Mesodermal cell (in vitro differentiated cells): ENCODE measurements around the gene APOE.

Experiments used
- H3K27ac ChIP-seq: 2 replicates; pipeline ENCODE4 v1.7.0; 2013; ENCODE audit warnings: mild to moderate bottlenecking, low read depth, low read length, moderate library complexity; ENCODE audit not compliant: severe bottlenecking
- H3K36me3 ChIP-seq: 2 replicates; pipeline ENCODE4 v1.7.1; 2013; ENCODE audit warnings: mild to moderate bottlenecking, low read length, moderate library complexity; ENCODE audit not compliant: control insufficient read depth, insufficient read depth
- H3K4me1 ChIP-seq: one replicate; pipeline ENCODE4 v1.7.1; 2013; ENCODE audit warnings: mild to moderate bottlenecking, low read length; ENCODE audit not compliant: insufficient read depth, control insufficient read depth, poor library complexity, severe bottlenecking
- H3K4me3 ChIP-seq: 2 replicates; pipeline ENCODE4 v1.7.0; 2013; ENCODE audit warnings: low read length, control low read depth, mild to moderate bottlenecking; ENCODE audit not compliant: insufficient read depth, poor library complexity, severe bottlenecking; ENCODE audit errors: extremely low read depth
- H3K9me3 ChIP-seq: 2 replicates; pipeline ENCODE4 v1.7.1; 2013; ENCODE audit warnings: mild to moderate bottlenecking, low read length, moderate library complexity; ENCODE audit not compliant: control insufficient read depth
- WGBS, 2 experiments: methylation state at CpG; one replicate each; pipeline ENCODE4 v1.1.5; 2013; ENCODE audit warnings: missing lambda C conversion rate in 2 of 2; ENCODE audit not compliant: insufficient coverage in 2 of 2; 5-methylcytosine and 5-hydroxymethylcytosine counted together

APOE gene

DNA sequence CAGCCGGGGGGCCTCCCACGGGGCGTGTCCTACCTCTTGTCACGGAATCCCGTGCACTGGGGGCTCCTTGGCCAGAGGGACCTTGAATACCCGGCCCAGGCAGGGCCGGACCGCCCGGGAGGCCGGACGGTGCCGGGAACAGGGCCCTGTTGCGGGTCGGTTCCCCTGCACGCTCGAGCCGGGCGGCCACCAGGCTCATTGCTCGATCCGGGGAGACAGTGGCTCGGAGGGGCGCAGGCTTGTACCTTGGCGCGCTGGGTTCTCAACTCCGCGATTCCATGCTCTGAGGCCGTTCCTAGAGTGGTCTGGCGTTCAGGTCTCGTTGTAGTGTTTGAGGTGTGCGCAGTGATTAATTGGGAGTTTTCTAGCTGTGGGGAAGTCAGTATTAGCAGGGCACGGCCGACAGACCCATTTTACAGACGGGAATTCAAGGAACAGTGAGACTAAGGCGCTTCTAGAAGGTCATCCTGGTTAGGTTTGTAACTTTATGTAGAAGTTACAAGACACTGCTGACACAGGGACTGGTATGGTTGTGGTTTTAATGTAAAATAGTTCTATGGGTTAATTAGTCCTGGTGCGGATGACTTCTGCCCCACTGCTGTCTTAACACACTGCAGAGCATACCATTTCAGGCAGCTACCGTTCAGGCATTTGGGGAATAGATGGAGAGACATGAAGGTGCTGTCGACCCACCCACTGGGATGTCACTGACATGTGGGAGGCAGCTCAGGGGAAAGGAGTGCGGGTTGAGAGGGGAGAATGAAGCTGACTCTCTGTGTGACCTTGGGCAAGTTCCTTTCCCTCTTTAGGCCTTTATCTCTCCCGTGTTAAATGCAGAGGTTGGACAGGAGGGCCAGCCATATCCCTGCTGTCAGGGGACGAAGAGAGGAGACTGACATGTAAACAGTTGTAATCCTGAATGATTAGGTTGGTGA lies 50.2 kb downstream of the APOE start:
- Histone ChIP-seq H3K4me3 (peak overlapping the region; percentile 97), H3K9me3 (no peaks in the 10 kb centered on the region), H3K4me1 (peaks cover 13% of the 10 kb centered on the region), H3K27ac (peak overlapping the region; percentile 59), H3K36me3 (peaks cover 20% of the 10 kb centered on the region)
- 5 to 8% methylated on average over 34 to 37 of the region's 40 CpGs for WGBS, 2 experiments

DNA sequence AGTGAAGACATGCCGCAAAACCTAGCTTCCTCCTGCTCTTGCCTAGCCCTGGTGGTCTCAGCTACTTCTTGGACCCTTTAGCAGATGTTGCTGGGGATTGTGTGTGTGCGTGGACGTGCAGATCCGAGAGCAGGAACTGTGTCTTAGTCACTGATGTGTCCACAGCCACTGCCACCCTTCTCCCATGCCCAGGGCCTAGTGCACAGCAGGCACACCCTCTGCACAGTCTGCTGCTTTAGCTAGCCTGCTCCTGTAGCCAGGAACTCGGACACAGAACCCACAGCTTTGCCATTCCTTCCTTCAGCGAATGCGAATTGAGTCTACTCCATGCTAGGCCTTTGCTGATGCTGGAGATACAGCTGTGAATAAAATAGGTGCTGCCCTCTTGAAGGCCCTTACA lies 51.9 kb downstream of the APOE start:
- Histone ChIP-seq H3K27ac (no peak overlapping the region), H3K36me3 (peaks cover 37% of the 10 kb centered on the region), H3K9me3 (no peaks in the 10 kb centered on the region), H3K4me3 (no peak overlapping the region), H3K4me1 (peaks cover 13% of the 10 kb centered on the region)
- 87 to 96% methylated on average over 3 of the region's 7 CpGs for WGBS, 2 experiments

DNA sequence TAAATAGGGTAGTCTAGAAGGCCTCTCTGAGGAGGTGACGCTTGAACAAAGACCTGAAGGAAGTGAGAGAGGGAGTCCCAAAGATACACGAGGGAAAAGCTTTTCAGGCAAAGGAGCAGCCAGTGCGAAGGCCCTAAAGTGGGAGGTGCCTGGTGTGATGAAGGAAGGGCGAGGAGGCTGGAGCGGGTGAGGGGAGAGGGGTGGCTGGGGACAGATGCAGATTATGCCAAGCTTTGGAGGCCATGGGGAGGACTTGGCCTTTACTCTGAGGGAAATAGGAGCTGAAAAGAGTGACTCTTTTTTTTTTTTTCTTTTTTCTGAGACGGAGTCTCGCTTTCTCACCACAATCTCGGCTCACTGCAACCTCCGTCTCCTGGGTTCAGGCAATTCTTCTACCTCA lies 52.5 kb downstream of the APOE start:
- H3K27ac ChIP-seq, result no peak overlapping the region
- no peak overlapping the region for H3K4me3 ChIP-seq
- WGBS, 2 experiments, result 89 to 99% methylated on average over 5 to 7 of the region's 9 CpGs
- H3K4me1 ChIP-seq, result peaks cover 13% of the 10 kb centered on the region
- H3K9me3 ChIP-seq, result no peaks in the 10 kb centered on the region
- peaks cover 39% of the 10 kb centered on the region for H3K36me3 ChIP-seq
